SHP77 treated with DMSO at 0.1 percent for 48 hours (cell line): Measurements from ENCODE around the gene EPHB3.

Experiments used
- DNase-seq: peaks from one replicate; lab custom pipeline; 2025; lab: John Stamatoyannopoulos, UW

The EPHB3 gene

DNA sequence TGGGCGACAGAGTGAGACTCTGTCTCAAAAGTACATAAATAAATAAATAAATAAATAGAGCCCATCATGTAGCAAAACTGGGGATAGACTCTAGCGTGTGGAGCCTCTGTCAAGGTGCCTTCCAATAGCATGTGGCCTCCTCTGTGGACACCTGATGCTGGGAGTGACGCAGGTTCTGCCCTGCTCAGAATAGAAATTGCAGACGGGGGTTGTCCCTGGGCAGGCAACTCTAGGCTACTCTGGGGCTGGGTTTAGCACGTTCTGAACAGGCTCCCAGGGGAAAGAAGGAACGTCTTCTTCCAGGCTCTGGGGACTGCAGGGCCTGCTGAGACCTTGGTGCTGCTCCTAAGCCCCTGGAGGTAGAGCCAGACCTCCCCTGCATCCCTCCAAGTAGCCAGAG lies 65.3 kb downstream of the EPHB3 start:
- DNase-seq = no peak

GRCh38 chr3:184629555-184630160 lies 68.1 kb downstream of the EPHB3 start:
- DNase-seq = no peak

DNA sequence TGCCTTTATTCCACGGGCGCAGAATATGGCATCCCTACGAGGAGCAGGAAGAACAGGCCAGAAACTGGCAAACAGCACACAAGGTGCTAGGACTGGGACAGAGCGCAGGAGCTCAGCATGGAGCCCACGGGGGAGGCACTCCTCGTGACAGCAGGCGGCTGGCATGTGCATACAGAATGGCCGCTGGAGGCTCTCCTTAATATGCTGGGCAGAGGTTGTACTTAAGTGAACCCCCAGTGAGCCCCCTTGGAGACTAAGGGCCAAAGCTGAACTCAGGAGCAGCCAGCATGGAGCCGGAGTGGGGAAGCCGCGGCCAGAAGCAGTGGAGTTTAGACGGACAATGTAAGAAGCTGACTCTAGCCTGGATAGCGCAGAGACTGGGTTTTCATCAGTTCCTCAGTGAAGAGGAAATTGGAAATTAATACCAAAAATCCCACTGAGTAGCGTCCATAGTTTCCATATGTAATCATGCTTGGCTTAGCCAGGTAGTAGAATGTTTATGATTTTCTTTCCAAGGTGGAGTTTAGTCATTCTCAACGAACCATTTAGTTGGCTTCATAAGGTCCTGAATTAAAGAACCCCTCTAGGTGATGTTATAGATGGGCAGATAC lies 69.4 kb downstream of the EPHB3 start:
- DNase-seq = no peak

DNA sequence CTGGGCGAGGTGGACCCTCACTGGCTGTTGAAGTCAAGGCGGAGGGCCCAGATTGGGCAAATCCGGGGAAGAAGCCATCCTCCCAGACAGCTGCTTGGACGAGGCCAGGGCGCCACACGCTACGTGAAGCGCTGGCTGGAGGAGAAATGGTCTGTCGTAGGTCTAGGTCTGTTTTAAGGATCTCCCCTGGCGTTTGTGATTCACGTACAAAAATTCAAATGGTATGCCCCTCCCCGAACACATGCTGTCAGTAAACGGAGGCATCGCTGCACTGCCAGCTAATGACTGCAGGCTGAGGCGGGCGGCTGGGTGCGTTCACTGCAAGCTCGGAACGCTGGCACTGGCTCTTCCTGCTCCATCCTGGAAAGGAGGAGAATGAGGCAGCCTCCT lies 69.9 kb downstream of the EPHB3 start:
- no peak for DNase-seq
